Measurements from ENCODE around the gene CHAF1B.
"Not testable (repeated sequence)": the region's sequence is repeated elsewhere in the genome, so short reads cannot be mapped to it uniquely, and the experiment has no call there.

Gene CHAF1B

DNA sequence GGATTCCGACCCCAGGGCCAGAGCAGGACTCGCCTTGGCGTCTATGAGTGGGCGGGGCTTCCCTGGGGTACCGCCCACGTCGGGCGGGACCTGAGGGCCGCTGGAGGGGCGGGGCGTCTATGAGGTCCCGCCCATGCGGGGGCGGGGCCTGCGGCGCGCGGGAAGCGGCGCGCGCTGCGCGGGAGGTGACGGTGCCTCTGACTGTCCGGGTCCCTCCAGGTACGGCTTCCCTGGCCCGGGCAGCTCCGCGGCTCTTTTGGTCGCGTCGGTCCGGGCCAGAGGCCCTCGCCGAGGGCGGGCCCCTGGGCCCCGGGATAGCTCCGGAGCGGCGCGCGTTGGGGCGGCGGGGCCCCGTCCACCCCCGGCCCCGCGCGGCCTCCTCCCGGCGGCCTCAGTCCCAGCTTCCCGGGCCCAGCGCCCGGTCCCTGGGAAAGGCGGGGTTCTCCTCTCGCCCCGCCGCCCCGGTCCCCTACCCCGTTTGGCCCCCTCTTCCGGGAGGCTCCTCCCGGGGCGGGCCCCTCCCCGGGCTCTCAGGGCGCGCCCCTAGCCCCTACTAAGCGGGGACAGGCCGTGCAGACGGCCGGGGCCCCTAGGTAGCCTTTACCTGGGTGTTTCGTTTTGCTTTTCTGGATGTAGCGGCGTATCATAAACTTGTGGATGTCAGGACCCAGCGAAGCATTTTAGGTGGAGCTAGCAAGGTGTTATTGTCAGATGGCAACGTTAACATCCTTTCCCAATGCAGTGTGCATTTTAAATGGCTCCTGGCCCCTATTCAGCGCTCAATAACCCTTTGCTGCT lies at the start of gene CHAF1B:
TSS of gene CHAF1B (plus strand) at position 160 of the 798 bp plus-strand sequence. CDS start 745 bp downstream, outside the sequence.
- DNase-seq: no peak

DNA sequence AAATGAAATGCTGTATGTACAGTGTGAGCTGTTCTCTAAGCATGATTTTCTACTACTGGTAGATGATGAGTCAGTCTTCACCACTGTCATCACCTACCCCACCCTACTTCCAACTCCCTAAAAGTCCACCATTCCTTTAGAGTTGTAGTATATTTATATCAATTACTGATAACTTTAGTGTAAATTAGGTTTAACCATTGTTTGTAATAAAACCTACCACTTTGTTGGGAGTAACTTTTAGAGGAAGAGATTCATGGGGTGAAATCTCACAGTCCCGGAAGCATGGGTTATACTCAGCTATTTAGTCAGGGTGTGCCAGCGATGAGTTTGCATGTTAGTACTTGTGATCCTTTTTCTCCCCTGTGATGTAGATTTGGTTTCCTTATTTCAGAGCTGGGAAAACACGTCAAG lies 48.1 kb upstream of the CHAF1B start:
- no peak for DNase-seq

DNA sequence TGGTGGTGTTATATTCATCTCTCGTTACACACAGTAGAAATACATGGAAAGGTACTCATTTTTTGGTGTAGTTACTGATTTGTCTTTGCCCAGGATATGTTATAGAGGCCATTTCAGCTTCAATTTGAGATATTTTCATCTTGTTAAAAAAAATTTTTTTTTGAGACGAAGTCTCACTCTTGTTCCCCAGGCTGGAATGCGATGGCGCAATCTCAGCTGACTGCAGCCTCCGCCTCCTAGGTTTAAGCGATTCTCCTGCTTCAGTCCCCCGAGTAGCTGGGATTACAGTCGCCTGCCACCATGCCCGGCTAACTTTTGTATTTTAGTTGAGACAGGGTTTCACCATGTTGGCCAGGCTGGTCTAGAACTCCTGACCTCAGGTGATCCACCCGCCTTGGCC lies 46.2 kb upstream of the CHAF1B start:
- DNase-seq: no peak

DNA sequence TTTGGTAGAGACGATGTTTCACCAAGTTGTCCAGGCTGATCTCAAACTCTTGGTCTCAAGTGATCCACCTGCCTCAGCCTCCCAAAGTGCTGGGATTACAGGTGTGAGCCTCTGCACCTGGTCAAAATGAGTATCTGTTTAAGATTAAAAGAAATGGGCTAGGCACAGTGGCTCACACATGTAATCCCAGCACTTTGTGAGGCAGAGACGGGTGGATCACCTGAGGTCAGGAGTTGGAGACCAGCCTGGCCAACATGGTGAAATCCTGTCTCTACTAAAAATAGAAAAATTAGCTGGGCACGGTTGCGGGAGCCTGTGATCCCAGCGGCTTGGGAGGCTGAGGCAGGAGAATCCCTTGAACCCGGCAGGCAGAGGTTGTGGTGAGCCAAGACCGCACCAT lies 42.6 kb upstream of the CHAF1B start:
- not testable (repeated sequence) for DNase-seq

DNA sequence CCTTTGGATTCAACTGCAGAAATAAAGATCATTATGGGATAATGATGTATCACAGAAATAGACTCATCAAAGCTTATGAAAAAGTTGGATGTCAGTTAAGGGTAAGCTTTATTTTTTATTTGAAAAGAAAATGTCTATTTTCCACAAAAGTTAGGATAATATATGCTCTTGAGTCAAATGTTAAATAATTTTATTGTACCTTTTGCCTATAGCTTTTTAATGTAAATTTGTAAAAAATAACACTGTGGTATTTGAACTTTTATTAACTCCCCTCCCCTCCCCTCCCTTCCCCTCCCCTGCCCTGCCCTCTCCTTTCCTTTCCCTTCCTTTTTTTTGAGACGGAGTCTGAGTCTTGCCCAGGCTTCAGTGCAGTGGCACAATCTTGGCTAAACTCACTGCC lies 40.3 kb upstream of the CHAF1B start:
- DNase-seq: no peak

DNA sequence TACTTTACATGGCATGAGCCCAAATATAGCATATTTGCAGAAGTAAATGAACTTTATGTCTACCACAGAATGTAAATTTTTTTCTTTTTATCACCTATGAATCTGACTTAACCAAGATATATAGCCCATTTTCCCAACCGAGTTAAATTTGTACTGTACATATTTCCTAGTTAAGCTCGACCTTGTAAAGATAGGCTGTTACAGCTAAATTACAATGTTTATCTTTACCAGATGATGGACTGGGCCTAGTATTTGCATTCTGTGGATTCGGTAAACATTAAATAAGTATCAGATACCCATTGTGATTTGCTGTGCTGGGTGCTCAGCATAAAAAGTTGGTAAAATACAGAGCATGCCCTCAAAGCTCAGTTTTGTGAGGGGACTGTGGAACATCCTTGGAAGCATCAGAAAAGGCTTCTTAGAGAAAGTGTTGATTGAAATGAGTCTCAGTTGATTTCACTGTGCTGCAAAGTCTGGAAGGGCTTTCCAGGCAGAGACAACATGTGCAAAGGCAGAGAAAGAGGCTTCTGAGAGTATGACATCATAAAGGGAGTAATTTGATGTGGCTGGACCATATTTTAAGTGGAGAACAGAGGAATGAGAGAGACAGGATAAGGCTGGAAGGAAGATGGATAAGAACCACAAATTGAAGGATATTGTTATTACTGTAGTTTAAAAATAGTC lies 37.8 kb upstream of the CHAF1B start:
- no peak for DNase-seq

DNA sequence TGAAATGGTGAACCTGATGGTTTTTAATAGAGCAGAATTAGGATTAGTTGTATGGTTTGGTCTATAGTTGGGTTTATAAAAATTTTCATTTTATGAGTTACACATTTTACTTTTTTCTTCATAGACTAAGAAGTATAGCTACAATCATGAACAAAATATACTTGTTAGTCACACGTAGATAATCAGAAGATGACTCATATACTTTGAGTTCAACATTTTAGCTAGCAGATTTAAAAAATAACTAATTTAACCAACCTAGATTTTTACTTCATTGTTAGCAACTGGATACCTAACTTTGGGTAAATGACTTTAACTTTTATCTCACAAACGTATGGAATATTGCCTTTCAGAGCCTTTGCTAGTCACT lies 37.2 kb upstream of the CHAF1B start:
- no peak for DNase-seq

DNA sequence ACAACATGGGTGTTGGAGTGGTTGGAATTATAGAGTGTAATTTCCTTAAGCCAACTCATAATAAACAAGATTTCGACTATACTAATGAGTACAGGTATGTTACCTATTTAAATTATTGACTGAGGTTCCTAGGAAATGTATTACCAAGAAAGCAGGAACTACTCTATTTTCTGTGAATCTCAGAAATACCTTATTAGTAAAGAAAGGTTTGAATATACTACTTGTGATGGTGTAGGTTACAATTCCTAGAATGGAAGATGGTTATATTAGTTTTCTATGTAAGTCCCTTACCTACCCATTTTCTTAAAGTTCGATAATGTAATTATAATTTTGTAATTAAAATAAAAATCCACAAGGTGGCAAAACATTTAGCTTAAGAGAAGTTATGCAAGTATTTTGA lies 35.9 kb upstream of the CHAF1B start:
- DNase-seq: no peak

DNA sequence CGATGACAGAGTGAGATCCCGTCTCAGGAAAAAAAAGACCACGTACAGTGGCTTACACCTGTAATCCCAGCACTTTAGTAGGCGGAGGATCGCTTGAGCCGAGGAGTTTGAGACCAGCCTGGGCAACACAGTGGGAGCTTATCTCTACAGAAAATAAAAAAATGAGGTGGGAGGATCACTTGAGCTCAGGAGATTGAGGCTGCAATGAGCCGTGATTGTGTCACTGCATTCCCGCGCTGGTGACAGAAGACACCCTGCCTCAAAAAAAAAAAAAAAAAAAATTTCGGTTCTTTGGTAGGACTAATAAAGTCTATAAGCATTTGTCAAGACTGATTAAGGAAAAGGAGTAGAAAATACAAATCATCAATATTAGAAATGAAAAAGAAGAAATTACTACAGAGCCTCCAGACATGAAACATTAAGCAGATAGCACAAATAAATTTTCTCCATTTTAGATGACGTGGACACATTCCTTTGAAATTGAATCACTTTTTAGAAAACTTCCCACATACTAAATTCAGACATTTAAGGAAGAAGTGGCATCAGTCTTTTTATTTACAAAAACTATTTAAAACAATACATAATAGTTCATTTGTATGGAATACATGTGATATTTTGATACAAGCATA lies 34.8 kb upstream of the CHAF1B start:
- no peak for DNase-seq

DNA sequence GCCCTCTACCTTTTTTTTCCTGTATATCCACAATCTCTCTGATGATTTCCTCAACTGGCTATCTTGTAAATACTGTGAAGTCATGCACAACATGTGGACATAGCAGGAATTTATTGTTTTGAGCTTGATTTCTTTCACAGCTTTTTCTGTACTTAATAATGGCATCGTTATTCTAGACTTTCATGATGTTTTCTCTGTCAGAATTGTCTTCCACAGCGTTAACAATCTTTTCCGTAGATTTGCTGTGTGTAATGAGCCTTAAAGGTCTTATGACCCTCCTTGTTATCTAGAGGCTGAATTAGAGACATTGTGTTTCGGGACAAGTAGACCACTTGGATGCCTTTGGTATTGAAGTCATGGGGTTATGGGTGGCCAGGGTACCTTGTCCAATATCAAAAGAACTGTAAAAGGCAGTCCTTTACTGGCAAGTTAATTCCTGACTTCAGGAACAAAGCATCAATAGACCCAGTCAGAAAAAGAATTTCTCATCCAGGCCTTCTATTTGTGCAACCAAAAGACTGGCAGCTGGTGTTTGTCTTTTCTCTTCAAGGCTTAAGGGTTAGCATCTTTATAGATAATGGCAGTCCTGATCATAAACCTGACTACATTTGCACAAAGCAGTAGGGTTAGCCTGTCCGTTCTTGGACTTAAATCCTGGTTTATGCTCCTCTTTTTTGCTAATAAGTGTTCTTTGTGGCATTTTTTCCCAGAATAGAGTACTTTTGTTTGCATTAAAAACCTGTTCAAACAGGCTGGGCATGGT lies 30.1 kb upstream of the CHAF1B start:
- DNase-seq: no peak

DNA sequence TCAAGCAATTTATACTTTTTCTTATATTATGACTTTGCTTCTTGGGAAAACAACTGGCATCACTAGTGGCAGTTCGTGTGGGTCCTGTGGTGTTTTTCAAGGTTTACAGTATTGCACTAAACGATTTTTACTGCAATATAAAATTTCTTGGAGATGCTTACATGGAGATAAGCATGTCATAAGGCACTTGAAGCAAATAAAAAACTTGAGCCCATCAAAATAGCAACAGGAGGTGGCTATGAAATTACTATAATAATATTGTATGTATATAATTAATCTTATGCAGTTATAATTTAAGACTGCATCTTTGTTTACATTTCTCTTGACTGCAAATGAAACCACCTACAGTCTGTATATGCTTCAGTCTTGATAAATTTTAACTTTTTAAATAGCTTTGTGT lies 29.3 kb upstream of the CHAF1B start:
- DNase-seq: no peak

DNA sequence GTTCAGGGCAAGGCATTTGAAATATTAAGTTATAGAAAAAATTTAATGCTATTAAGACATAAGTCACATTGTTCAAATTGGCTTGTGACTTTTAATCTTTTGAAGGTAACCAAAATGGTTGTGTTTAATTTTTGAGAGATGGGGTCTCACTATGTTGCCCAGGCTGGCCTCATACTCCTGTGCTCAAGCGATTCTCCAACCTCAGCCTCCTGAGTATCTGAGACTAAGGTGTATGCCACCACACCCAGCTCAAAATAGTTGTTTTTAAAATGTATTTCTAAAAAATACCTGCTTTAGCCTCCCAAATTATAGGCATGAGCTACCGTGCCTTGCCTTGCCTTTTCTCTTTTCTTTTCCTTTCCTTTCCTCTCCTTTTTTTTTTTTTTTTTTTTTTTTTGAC lies 26.0 kb upstream of the CHAF1B start:
- no peak for DNase-seq

DNA sequence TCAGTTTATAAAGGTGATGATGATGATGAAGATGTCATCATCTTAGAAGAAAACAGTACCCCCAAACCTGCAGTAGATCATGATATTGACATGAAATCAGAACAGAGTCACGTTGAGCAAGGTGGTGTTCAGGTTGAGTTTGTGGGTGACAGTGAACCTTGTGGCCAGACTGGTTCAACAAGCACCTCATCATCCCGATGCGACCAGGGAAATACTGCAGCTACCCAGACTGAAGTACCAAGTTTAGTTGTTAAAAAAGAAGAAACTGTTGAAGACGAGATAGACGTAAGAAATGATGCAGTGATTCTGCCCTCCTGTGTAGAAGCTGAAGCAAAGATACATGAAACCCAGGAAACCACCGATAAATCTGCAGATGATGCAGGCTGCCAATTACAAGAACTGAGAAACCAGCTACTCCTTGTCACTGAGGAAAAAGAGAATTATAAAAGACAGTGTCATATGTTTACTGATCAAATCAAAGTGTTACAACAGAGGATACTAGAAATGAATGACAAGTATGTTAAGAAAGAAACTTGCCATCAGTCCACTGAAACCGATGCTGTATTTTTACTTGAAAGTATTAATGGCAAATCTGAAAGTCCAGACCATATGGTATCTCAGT lies 16.0 kb upstream of the CHAF1B start:
- DNase-seq: no peak

DNA sequence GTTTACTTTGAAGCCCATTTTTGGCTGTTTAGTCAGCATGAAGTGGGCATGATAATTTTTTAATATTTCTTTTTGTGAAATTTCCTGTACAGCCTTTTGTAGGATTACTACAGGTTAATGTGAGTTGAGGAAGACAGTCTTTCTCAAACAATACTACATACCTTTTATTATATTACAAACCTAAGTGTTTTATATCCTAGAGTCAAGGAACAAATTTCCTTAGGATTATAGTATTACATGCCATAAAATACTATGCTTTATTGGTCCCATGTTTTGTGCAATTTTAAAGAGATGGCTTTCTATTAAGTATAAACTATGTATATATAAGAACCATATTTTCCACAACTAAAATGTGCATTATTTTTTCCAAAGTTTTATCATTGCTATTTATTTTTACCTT lies 9.2 kb upstream of the CHAF1B start:
- DNase-seq: no peak

DNA sequence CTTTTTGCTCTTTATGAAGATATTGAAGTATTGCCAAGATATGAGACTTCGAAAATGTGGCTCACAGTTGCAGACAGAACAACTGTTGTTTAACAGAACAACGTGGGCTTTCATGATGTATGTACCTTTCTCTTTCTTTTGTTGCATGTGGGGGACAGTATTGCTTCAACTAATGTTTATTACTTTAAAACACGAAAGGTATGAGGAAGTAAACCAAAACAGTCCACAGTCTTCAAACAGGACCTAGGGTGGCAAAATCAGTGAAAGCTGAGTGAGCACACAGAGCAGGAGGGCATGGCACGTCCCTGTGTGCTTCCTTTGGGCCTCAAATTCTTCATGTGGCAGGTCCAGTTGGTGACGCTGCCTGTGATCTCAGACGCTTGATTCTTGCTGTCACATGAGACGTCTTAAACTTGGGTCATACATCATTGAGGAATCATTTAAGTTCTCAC lies 7.8 kb upstream of the CHAF1B start:
- no peak for DNase-seq

DNA sequence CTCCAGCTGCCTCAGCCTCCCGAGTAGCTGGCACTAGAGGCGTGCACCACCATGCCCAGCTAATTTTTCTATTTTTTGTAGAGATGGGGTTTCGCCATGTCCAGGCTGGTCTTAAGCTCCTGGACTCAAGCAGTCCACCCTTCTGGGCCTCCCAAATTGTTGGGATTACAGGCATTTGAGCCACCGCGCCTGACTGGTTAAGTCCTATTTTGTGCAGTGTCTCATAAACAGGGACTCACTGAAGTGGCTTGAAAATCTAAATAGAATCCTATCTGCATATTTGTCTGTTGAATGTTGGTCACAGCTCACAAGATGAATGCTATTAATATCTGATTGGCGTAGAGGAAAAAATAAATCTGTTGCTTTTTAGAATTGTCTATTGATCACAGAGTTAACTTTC lies 5.9 kb upstream of the CHAF1B start:
- no peak for DNase-seq

DNA sequence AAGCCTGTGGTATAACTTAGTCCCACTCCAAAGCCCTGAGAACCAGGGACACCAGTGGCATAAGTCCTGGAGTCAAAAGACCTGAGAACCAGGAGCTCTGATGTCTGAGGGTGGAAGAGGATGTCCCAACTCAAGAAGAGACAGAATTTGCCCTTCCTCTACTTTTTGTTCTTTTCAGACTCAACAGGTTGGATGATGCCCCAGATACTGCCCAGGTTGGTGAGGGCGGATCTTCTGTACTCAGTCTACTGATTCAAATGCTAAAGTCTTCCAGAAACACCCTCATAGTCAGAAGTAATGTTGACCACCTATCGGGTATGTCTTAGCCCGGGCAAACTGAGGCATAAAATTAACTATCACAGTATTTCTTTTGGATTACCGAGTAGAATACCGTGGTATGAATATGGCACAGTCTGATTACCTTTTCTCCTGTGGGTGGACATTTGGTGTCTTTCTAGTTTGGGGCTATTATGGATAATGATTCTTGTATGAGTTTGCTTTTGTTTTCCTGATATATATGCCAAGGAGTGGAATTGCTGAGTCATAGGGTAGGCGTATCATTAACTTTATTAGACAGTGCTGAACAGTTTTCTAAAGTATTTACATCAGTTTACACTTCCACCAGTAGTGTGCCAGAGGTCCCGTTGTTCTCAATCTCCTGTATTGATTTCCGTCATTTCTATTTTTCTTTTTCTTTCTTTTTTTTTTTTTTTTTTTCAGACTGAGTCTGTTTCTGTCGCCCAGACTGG lies 3.2 kb upstream of the CHAF1B start:
- no peak for DNase-seq

DNA sequence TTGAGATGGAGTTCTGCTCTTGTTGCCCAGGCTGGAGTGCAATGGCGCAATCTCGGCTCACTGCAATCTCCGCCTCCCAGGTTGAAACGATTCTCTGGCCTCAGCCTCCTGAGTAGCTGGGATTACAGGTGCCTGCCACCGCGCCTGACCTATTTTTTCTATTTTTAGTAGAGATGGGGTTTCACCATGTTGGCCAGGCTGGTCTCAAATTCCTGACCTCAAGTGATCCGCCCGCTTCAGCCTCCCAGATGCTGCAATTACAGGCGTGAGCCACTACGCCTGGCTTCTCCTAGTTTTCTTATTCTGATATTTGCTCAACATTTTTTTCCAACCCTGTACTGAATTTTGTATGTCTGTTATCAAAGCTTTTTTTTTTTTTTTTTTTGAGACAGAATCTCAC lies 2.5 kb upstream of the CHAF1B start:
- DNase-seq: not testable (repeated sequence)

DNA sequence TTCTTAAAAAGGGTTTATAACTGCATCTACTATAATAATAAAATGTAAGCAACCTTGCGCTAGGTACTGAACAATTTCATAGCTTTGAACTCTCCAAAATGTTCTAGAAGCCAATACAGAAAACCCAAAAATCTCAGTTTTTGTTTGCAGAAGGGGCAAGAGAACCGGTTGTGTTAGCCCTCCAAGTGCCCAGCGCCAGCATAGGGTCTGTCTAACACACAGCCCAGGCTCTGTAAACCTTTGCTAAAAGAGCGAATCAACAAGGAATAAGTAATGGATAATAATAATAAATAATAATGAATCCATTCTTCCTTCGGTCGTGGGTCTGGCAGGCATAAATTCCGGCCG lies 333 bp upstream of the CHAF1B start:
- no peak for DNase-seq

DNA sequence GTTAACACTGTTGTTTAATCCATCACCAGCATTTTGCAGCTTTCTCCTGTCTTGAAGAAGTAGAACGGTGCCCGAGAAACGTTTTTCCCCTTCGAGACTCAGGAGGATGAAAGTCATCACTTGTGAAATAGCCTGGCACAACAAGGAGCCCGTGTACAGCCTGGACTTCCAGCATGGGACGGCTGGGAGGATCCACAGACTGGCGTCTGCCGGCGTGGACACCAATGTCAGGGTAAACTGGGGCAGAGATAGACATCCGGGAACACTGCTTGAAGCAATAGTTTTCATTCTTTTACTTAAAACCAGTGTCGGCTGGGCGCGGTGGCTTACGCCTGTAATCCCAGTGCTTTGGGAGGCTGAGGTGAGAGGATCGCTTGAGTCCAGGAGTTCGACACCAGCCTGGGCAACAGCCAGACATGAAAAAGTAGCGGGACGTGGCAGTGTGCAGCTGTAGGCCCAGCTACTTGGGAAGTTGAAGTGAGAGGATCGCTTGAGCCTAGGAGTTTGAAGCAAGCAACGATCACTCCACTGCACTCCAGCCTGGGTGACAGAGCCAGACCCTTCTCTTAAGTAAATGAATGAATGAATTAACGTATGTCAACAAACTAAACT lies 945 bp downstream of the CHAF1B start:
- no peak for DNase-seq

DNA sequence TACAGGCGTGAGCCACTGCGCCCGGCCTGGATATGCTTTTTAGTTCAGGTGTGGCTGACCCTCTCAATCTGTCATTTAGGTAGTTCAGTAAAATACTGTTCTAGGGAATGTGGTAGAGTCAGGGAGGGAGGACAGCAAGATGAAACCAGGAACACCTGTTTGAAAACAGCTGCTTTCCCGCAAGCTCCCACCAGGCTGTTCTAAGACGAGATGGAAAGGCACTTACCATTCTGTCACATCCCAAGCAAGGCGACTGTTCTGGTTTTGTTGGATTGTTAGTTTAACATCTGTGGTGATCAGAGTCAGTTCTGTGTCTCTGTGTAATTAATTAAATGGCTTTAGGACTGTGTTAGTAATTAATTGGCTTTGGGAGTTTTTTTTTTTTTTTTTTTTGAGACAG lies 2.9 kb downstream of the CHAF1B start:
- DNase-seq: no peak

DNA sequence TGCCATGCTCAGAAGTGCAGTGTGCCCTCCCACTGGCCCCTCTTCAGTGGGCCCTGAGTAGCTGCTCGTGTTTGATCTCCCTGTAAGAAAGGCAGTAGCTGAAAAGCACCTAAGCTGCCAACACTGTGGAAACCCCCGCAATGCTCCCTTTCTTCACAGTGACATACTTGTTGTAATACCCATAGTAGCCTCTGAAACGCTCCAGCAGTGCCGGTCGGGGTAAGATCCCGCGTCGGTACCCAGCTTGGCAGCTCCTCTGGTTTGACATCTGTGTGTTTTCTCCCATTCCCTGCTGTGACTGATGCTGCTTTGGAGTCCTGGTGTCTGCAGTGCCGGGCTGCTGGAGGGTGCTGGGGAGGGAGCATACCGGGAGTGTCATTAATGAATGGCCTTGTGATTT lies 3.6 kb downstream of the CHAF1B start:
- no peak for DNase-seq

All from SIG-M5 (cell line).